ENCODE results near the gene HPCA. TPM values are rescaled to one million over a fixed set of nuclear protein-coding genes. Genes with fewer than 3 reads are reported as not detected.

HPCA gene
- total and polyA plus RNA-seq, 4 donors, result 0.51 to 0.90 TPM; not detected in 2

DNA sequence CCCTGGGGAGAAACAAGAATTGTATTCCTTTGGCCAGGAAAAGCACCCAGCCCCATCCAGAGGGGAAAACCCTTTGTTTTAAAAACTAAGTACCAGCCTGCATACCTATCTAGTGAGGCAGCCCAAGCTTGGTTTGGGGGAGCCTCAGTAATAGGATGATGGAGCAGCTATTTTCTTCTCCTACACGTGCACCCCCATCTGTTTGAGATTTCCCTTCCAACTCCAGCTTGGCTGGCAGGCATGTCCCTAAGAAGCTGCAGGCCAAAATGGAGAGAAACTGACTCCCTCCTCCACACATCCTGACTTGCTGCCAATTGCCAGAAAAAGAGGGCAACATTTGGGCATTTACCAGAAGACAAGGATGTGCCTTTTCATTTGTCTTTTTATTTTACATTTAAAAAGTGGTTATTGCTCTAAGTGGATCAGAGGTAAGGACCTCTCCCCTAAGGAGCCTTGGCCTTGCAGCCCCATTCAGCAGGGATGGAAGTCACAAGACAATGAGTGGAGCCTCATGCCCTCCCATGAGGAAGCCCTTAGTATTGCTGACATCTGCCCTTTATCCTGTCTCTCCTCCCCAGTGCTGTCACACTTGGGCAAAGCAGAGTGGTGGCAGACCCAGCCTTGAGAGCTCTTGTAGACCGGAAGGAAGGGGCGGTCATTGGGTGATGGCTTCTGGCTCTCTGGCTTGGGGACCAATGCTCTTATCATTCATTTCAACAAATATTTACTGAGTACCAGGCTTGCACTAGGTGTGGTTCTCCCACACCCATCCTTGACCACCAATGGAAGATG, 24.2 kb upstream of the HPCA start:
- H3K27ac ChIP-seq (ENCODE audit: low read depth in 1 of 2, low read length in 2 of 2), result peak overlapping the region in 1 of 2 donors; percentile 70
- H3K36me3 ChIP-seq (ENCODE audit: control insufficient read depth in 1 of 2, insufficient read depth in 2 of 2, low read length in 1 of 2), result no peaks in the 10 kb centered on the region
- no peak overlapping the region for H3K4me3 ChIP-seq (ENCODE audit: low read length in 2 of 2)
- no peaks in the 10 kb centered on the region for H3K27me3 ChIP-seq (ENCODE audit: control insufficient read depth in 1 of 2, insufficient read depth in 2 of 2, low read length in 1 of 2)
- WGBS, 2 donors, result 56 to 63% methylated on average over 3 of the region's 3 CpGs
- H3K9me3 ChIP-seq (ENCODE audit: control insufficient read depth, low read length), result no peaks in the 10 kb centered on the region
- H3K4me1 ChIP-seq (ENCODE audit: control insufficient read depth in 1 of 2, insufficient read depth in 2 of 2, low read length in 2 of 2), result peaks cover 0 to 6% of the 10 kb centered on the region in 2 donors
- ATAC-seq (ENCODE audit: low FRiP score) (peak; percentile 35), DNase-seq (peak in 1 of 2 donors; percentile 52)
- intact Hi-C loops (cut with DNase I), result no loop called here

DNA sequence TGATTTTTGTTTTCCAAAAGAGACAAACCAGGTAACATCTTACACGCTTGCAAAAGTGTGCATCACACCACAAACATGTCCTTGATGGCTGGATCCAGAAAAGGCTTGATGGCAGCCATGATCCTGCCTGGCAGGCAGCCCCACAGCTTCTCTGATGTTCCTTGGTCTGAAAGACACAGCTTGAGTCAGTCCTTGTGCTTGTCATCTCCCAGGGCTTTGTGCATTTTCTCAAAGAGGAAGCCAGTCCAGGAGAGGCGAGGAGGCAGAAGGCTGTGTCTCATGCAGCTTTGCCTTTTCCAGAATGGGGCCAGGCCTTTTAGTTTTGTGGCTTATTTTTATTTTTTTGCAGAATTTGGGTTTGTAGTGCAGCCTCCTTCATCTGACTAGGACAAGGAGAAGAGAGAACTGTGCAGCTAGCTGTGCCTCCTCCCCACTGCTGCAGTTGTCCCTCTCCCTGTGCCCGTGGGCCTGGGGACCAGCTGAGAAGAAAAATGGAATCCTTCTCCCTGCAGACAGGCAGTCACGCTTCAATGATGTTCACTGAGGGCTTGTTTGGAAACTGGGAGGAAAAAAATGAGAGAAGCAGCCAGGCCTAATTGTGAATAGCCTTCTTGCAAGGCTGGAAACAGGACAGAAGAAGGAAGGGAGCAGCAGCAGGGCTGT, 22.9 kb upstream of the HPCA start:
- ATAC-seq (ENCODE audit: low FRiP score), result no peak
- Histone ChIP-seq H3K27me3 (ENCODE audit: control insufficient read depth in 1 of 2, insufficient read depth in 2 of 2, low read length in 1 of 2) (no peaks in the 10 kb centered on the region), H3K4me3 (ENCODE audit: low read length in 2 of 2) (no peak overlapping the region), H3K4me1 (ENCODE audit: control insufficient read depth in 1 of 2, insufficient read depth in 2 of 2, low read length in 2 of 2) (peaks cover 0 to 6% of the 10 kb centered on the region in 2 donors), H3K36me3 (ENCODE audit: control insufficient read depth in 1 of 2, insufficient read depth in 2 of 2, low read length in 1 of 2) (no peaks in the 10 kb centered on the region), H3K9me3 (ENCODE audit: control insufficient read depth, low read length) (no peaks in the 10 kb centered on the region), H3K27ac (ENCODE audit: low read depth in 1 of 2, low read length in 2 of 2) (peak overlapping the region in 1 of 2 donors; percentile 76)
- DNase-seq, result peak in 1 of 2 donors; percentile 17
- intact Hi-C loops (cut with DNase I), result no loop called here
- 55 to 65% methylated on average over 4 of the region's 4 CpGs for WGBS, 2 donors

DNA sequence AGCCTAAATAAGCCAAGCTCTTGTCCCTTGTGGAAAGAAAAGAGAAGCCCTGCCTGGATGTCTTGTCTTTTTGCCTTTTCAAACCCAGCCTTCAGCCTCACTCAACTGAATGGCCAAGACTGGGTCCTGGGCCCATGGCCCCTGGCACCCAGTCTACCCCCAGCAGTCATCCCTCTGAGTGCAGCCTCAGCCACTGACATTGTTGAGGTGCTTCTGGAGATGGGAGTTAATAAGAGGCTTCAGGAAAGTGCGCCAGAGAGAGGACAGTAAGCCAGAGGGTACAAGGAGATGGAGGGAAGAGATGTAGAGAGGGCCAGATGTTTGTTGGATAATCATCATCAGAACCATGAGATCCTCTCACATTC, 22.4 kb upstream of the HPCA start:
- H3K4me3 ChIP-seq (ENCODE audit: low read length in 2 of 2), result no peak overlapping the region
- no peaks in the 10 kb centered on the region for H3K36me3 ChIP-seq (ENCODE audit: control insufficient read depth in 1 of 2, insufficient read depth in 2 of 2, low read length in 1 of 2)
- H3K27ac ChIP-seq (ENCODE audit: low read depth in 1 of 2, low read length in 2 of 2), result peak overlapping the region in 1 of 2 donors; percentile 76
- DNase-seq (peak in 1 of 2 donors; percentile 13), ATAC-seq (ENCODE audit: low FRiP score) (no peak)
- H3K4me1 ChIP-seq (ENCODE audit: control insufficient read depth in 1 of 2, insufficient read depth in 2 of 2, low read length in 2 of 2), result peaks cover 0 to 6% of the 10 kb centered on the region in 2 donors
- intact Hi-C loops (cut with DNase I), result no loop called here
- H3K27me3 ChIP-seq (ENCODE audit: control insufficient read depth in 1 of 2, insufficient read depth in 2 of 2, low read length in 1 of 2), result no peaks in the 10 kb centered on the region
- 98 to 100% methylated on average over 1 of the region's 1 CpG for WGBS, 2 donors
- H3K9me3 ChIP-seq (ENCODE audit: control insufficient read depth, low read length), result no peaks in the 10 kb centered on the region

DNA sequence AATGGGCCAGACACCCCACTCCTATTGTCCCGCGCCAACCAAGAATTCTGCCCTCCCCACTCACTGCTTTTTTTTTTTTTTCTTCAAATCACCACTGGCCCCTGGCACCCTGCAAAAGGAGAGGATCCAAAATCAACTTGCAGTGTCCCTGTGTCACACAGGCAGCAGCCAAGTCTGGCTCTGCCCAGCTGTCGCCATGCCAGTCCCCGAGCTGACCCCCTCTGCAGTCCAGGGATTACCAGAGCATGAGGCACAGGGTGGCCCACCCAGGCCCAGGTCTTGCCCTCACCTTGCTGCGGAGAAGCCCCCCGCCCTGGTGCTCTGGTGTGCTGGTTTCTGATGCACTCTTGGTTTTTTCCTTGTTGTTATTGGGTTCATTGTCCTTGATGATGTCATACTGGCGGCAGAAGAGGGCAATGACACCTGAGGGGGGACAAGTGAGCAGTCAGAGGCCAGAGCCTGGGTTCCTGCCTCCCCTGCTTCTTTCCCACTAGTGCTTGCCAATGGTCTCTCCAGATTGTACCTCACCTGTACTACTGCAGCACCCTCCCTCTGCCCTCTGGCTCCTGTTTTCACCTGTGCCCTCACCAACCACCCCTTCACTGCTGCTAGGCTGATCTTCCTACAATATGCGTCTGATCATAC, 21.8 kb upstream of the HPCA start:
- Histone ChIP-seq H3K4me1 (ENCODE audit: control insufficient read depth in 1 of 2, insufficient read depth in 2 of 2, low read length in 2 of 2) (peaks cover 0 to 6% of the 10 kb centered on the region in 2 donors), H3K9me3 (ENCODE audit: control insufficient read depth, low read length) (no peaks in the 10 kb centered on the region), H3K27me3 (ENCODE audit: control insufficient read depth in 1 of 2, insufficient read depth in 2 of 2, low read length in 1 of 2) (no peaks in the 10 kb centered on the region), H3K36me3 (ENCODE audit: control insufficient read depth in 1 of 2, insufficient read depth in 2 of 2, low read length in 1 of 2) (no peaks in the 10 kb centered on the region), H3K4me3 (ENCODE audit: low read length in 2 of 2) (no peak overlapping the region), H3K27ac (ENCODE audit: low read depth in 1 of 2, low read length in 2 of 2) (peak overlapping the region; percentile 63 to 76)
- DNase-seq, result peak in 1 of 2 donors; percentile 76
- intact Hi-C loops (cut with DNase I), result no loop called here
- ATAC-seq (ENCODE audit: low FRiP score), result peak; percentile 43
- WGBS, 2 donors, result 28 to 31% methylated on average over 8 of the region's 8 CpGs

DNA sequence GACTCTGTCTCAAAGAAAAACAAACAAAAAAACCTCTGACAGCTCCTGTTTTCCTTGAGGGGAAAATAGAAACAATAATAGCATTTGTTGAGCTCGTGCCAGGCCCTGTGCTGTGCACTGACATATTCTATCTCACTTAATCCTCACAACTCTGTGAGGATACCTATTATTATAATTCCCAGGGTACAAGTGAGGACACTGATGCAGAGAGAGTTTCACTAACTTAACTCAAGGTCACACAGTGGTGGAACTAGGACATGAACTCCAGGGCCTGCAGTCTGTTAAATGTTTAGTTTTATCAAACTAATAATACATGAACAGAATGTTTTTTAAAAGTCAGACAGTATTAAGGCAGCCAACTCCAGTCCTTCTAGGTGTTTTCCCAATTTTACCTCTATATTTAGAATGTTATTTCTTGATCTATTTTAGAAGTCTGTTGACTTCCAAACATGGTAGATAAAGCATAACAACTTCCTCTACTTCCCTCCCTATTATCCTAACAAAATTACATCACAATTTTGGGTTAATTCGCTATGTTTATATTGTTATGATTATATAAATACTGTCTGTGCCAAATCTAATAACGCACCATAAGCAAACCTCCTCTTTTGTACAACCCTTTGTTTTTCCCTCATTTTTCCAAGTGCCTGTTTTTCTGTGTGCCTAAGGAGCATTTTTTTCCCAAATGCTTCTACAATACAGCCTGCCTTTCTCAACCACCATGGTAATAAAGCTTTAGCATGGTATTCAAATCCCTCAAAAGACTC, 20.5 kb upstream of the HPCA start:
- ATAC-seq (ENCODE audit: low FRiP score) (no peak), DNase-seq (no peak)
- H3K27ac ChIP-seq (ENCODE audit: low read depth in 1 of 2, low read length in 2 of 2), result no peak overlapping the region
- 3 to 5% methylated on average over 3 of the region's 3 CpGs for WGBS, 2 donors
- H3K9me3 ChIP-seq (ENCODE audit: control insufficient read depth, low read length), result no peaks in the 10 kb centered on the region
- peaks cover 0 to 6% of the 10 kb centered on the region in 2 donors for H3K4me1 ChIP-seq (ENCODE audit: control insufficient read depth in 1 of 2, insufficient read depth in 2 of 2, low read length in 2 of 2)
- intact Hi-C loops (cut with DNase I), result no loop called here
- H3K36me3 ChIP-seq (ENCODE audit: control insufficient read depth in 1 of 2, insufficient read depth in 2 of 2, low read length in 1 of 2), result no peaks in the 10 kb centered on the region
- H3K27me3 ChIP-seq (ENCODE audit: control insufficient read depth in 1 of 2, insufficient read depth in 2 of 2, low read length in 1 of 2), result no peaks in the 10 kb centered on the region
- no peak overlapping the region for H3K4me3 ChIP-seq (ENCODE audit: low read length in 2 of 2)

DNA sequence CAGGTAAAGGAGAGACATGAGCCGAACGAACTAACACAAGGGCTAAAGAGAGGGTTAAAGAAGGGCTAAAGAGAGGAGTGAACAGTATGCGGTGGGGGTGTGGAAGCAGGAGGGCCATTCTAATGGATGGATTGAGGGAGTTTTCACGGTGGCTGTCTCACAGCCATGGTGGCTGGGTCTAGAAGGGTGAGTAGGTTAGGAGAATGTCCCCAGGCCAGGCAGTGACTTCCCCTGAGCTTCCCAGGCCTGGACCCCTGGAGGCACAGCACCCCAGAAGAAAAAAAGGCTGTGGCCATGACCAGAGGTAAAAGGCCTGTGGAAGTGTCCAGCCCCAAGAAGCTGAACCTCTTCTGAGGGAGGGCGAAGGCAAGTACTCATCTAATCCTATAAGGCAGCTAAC, 19.1 kb upstream of the HPCA start:
- intact Hi-C loops (cut with DNase I), result no loop called here
- peak in 1 of 2 donors; percentile 39 for DNase-seq

DNA sequence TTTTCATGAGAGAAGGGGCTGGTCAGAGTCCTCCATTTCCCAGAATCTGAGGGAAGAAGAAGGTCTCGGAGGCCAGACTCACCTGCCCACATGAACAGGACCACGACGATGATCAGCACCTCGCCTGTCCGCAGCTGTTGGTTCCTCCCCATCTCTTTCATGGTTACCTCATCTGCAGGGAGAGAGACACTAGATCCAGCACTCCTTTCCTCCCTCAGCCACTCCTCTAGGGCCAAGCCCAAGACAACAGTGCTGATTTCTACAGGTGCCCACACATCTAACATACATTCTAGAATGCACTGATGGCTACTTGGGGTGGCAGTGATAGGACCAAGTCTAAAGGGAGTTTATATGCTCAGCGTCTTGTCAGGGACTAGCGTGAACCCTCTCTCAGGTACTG, 18.6 kb upstream of the HPCA start:
- no peak overlapping the region for H3K27ac ChIP-seq (ENCODE audit: low read depth in 1 of 2, low read length in 2 of 2)
- no peaks in the 10 kb centered on the region for H3K27me3 ChIP-seq (ENCODE audit: control insufficient read depth in 1 of 2, insufficient read depth in 2 of 2, low read length in 1 of 2)
- no peak for ATAC-seq (ENCODE audit: low FRiP score)
- no peak for DNase-seq
- intact Hi-C loops (cut with DNase I), result no loop called here
- no peaks in the 10 kb centered on the region for H3K9me3 ChIP-seq (ENCODE audit: control insufficient read depth, low read length)
- no peaks in the 10 kb centered on the region for H3K36me3 ChIP-seq (ENCODE audit: control insufficient read depth in 1 of 2, insufficient read depth in 2 of 2, low read length in 1 of 2)
- no peak overlapping the region for H3K4me3 ChIP-seq (ENCODE audit: low read length in 2 of 2)
- H3K4me1 ChIP-seq (ENCODE audit: control insufficient read depth in 1 of 2, insufficient read depth in 2 of 2, low read length in 2 of 2), result peaks cover 2 to 3% of the 10 kb centered on the region in 2 donors
- WGBS, 2 donors, result 96% methylated on average over 7 of the region's 7 CpGs

More for the DNA sequence above, 19.1 kb upstream of the HPCA start:
- H3K4me3 ChIP-seq (ENCODE audit: low read length in 2 of 2), result no peak overlapping the region
- WGBS, 2 donors, result 88 to 92% methylated on average over 5 of the region's 5 CpGs
- ATAC-seq (ENCODE audit: low FRiP score), result no peak
- H3K4me1 ChIP-seq (ENCODE audit: control insufficient read depth in 1 of 2, insufficient read depth in 2 of 2, low read length in 2 of 2), result peaks cover 0 to 2% of the 10 kb centered on the region in 2 donors
- H3K9me3 ChIP-seq (ENCODE audit: control insufficient read depth, low read length), result no peaks in the 10 kb centered on the region
- no peak overlapping the region for H3K27ac ChIP-seq (ENCODE audit: low read depth in 1 of 2, low read length in 2 of 2)
- H3K36me3 ChIP-seq (ENCODE audit: control insufficient read depth in 1 of 2, insufficient read depth in 2 of 2, low read length in 1 of 2), result no peaks in the 10 kb centered on the region
- no peaks in the 10 kb centered on the region for H3K27me3 ChIP-seq (ENCODE audit: control insufficient read depth in 1 of 2, insufficient read depth in 2 of 2, low read length in 1 of 2)

DNA sequence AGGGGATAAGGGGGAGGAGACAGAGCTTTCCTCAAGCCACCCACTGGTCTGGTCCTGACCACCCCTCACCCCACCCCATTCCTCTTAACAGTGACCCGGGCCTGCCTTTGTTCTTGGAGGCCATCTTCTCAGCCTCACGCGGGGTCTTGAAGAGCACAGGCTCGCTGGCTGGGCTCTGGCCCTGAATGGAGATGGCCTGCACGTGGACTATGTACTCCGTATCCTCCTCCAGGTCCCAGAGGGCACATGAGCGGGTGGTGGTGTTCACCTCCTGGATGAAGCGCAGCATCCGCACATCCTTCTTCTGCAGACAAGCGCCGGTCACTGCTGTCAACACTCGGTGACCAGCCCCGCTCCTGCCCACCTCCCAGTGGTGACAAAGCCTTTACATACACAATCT, 18.2 kb upstream of the HPCA start:
- no peaks in the 10 kb centered on the region for H3K36me3 ChIP-seq (ENCODE audit: control insufficient read depth in 1 of 2, insufficient read depth in 2 of 2, low read length in 1 of 2)
- H3K9me3 ChIP-seq (ENCODE audit: control insufficient read depth, low read length), result no peaks in the 10 kb centered on the region
- ATAC-seq (ENCODE audit: low FRiP score) (no peak), DNase-seq (peak in 1 of 2 donors; percentile 68)
- H3K27ac ChIP-seq (ENCODE audit: low read depth in 1 of 2, low read length in 2 of 2), result peak overlapping the region in 1 of 2 donors; percentile 22
- H3K4me1 ChIP-seq (ENCODE audit: control insufficient read depth in 1 of 2, insufficient read depth in 2 of 2, low read length in 2 of 2), result peaks cover 2 to 3% of the 10 kb centered on the region in 2 donors
- intact Hi-C loops (cut with DNase I), result no loop called here
- 94 to 96% methylated on average over 13 of the region's 13 CpGs for WGBS, 2 donors
- no peak overlapping the region for H3K4me3 ChIP-seq (ENCODE audit: low read length in 2 of 2)
- no peaks in the 10 kb centered on the region for H3K27me3 ChIP-seq (ENCODE audit: control insufficient read depth in 1 of 2, insufficient read depth in 2 of 2, low read length in 1 of 2)
